Activated CD4-positive, alpha-beta T cell treated with anti-CD3 and anti-CD28 coated beads, Interleukin-2, amount 10 ng/mL, durations not matched to agents 24 days and 14 days (primary cell): ENCODE results near the gene C3orf33. TPM values are rescaled to one million over a fixed set of nuclear protein-coding genes. Genes with fewer than 3 reads are reported as not detected.

Experiments used
- DNase-seq: peaks from one replicate; pipeline ENCODE4 v3.0.0; 2022
- H3K27ac Mint-ChIP-seq: one replicate; pipeline ENCODE4 v1.8.0; 2022; ENCODE audit warnings: mild to moderate bottlenecking, mixed read lengths
- H3K27me3 Mint-ChIP-seq: one replicate; pipeline ENCODE4 v1.8.0; 2022; ENCODE audit warnings: mixed read lengths
- H3K36me3 Mint-ChIP-seq: one replicate; pipeline ENCODE4 v1.8.0; 2022; ENCODE audit warnings: low read depth, mild to moderate bottlenecking, mixed read lengths
- H3K4me1 Mint-ChIP-seq: one replicate; pipeline ENCODE4 v1.8.0; 2021; ENCODE audit warnings: mixed read lengths
- H3K4me3 Mint-ChIP-seq: one replicate; pipeline ENCODE4 v1.8.0; 2022; ENCODE audit warnings: mild to moderate bottlenecking, moderate library complexity, mixed read lengths
- H3K9me3 Mint-ChIP-seq: one replicate; pipeline ENCODE4 v1.8.0; 2021; ENCODE audit warnings: mixed read lengths
- intact Hi-C: fragments of 100-400 bp; cut with micrococcal nuclease; formaldehyde crosslinking; loops from one replicate; pipeline ENCODE4 v1.15.1; 2023
- total RNA-seq: library from RNA; stranded (reverse); gene quantifications from 2 replicates; pipeline ENCODE4 v1.2.3, GENCODE V29; 2022

Gene C3orf33
- total RNA-seq, 1 donor from 2014 or later, result 1.6 TPM

DNA sequence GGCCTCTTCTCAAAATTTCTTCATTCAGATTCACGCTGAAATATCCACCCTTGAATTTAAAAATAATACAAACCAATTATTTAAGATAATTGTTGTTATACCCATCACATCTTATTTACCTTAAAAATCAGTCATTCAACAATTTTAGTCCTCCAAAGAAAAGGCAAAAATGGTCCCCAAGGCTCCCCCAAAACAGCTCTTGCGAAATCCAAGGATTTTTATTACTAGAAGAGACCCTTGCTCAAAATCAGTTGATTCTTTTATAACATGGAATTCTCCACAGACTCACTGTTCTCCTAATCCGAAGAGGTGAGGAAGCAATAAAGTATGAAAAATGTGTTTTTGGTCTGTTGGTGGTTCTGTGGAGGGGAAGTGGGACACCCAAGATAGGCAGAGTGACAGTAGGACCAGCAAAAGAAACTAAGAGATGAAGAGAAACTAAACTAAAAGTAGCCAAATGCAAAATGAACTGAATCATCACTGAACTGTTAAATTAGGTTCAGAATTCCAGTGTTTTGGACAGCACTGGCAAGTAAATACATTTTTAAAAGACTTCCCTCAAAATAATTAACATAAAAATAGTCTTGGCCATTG lies 42.1 kb downstream of the C3orf33 start:
- no peak for DNase-seq
- Mint-ChIP-seq H3K36me3 (no peaks in the 10 kb centered on the region), H3K4me1 (no peaks in the 10 kb centered on the region), H3K27ac (no peak overlapping the region), H3K27me3 (no peaks in the 10 kb centered on the region), H3K9me3 (no peaks in the 10 kb centered on the region), H3K4me3 (no peak overlapping the region)
- intact Hi-C loops, result no loop called here

DNA sequence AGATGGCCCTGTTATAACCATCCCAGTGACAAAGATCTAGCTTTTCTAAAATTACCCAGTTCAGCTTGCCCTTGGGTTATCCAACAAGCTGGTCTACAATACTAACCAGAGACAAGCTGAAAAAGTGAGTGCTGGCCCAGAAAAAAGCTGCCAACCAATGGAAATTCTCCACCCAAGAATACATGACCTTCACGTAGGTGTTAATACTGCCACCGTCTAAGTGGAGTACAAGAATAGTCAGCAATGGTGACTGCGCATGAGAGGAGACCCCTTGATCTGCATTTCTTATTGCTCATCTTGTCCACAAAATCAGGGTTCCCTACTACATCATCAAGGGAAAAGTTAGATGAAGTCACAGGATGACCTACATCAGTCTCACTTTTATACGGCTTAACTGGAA lies 45.4 kb downstream of the C3orf33 start:
- Mint-ChIP-seq H3K27ac (no peak overlapping the region), H3K27me3 (no peaks in the 10 kb centered on the region), H3K9me3 (no peaks in the 10 kb centered on the region), H3K4me3 (no peak overlapping the region), H3K36me3 (no peaks in the 10 kb centered on the region), H3K4me1 (no peaks in the 10 kb centered on the region)
- no peak for DNase-seq
- intact Hi-C loops, result no loop called here

DNA sequence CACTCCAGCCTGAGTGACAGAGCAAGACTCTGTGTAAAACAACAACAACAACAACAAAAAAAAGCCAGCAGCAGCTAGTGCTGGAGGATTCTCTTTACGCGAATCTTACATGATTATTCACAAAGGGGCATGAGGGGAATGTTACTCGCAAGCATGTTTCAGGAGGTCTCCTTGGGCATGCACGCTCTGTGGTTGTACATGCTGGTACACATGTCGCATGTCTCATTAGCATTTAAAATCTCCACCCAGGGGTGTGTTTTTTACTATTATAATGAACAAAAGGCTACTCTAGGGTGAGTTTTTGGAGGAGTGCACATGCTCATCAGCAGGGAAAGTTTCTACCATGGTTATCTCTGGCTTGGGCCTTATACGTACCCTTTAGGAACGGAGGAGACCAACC lies 48.5 kb downstream of the C3orf33 start:
- Mint-ChIP-seq H3K9me3 (no peaks in the 10 kb centered on the region), H3K4me1 (no peaks in the 10 kb centered on the region), H3K27me3 (no peaks in the 10 kb centered on the region), H3K36me3 (no peaks in the 10 kb centered on the region), H3K4me3 (no peak overlapping the region), H3K27ac (no peak overlapping the region)
- DNase-seq, result no peak
- intact Hi-C loops, result no loop called here

DNA sequence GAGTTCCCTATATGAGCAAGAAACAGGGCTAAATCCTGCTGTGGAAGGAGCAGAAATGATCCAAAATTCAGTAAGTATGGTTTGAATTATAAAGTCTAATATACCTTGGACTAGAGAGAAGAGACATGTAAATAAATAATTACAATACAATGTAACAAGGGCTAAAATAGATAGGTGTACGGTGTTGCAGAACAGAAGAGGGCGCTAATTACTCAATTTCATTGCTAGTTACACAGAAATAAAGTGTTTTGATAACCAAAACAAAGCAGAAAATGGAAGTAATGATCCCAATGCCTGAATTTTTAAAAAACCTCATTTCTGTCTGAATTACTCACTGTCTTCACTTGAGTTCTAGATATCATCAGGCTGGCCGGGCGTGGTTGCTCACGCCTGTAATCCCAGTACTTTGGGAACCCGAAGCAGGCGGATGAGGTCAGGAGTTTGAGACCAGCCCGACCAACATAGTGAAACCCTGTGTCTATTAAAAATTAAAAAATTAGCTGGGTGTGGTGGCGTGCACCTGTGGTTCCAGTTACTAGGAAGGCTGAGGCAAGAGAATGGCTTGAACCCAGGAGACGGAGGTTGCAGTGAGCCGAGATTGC lies 52.9 kb downstream of the C3orf33 start:
- DNase-seq, result peak; percentile 58
- Mint-ChIP-seq H3K4me3 (no peak overlapping the region), H3K4me1 (no peaks in the 10 kb centered on the region), H3K36me3 (no peaks in the 10 kb centered on the region), H3K9me3 (no peaks in the 10 kb centered on the region), H3K27me3 (peaks cover 10% of the 10 kb centered on the region), H3K27ac (no peak overlapping the region)
- intact Hi-C loops, result loop anchor here (5.0 kb wide), 1 partner anchor 99 kb away; the partner anchor contains the start of gene SLC33A1

DNA sequence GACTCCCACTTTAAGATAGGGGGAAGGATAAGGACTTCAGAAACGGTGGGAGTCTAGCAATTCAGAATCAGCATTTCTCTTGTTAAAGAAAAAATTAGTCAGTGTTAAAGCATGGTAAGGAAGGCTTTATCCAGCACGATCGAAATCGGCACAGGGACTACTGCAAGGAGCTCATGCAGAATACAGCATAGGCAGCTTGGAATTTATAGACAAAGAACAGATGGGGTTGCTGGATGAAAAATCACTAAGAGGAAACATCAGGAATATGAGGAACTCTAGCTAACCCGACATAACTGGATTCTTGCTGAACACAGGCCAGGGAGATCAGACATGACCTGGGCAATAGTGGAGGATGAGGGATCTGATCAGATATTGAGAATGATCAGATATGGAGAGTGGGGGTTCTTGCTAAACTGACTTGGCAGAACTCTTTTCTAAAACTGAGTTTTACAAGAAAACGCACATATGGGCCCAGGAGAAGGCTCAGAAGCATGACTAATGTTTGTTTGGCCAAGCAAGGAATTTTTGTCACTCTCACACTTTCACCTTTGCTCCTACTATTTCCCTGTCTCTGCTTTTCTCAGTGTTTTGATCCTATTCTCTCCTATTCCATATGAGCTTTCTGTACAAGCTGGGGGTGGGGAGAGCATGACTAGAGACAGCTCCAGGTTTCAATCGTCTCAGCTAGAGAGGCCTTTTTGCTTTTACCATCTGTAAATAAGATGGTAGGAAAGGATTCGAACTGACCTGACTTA lies 57.3 kb downstream of the C3orf33 start:
- peaks cover 51% of the 10 kb centered on the region for H3K27me3 Mint-ChIP-seq
- H3K9me3 Mint-ChIP-seq, result no peaks in the 10 kb centered on the region
- H3K27ac Mint-ChIP-seq, result no peak overlapping the region
- peaks cover 16% of the 10 kb centered on the region for H3K4me1 Mint-ChIP-seq
- no peaks in the 10 kb centered on the region for H3K36me3 Mint-ChIP-seq
- no peak for DNase-seq
- no peak overlapping the region for H3K4me3 Mint-ChIP-seq
- intact Hi-C loops, result no loop called here

DNA sequence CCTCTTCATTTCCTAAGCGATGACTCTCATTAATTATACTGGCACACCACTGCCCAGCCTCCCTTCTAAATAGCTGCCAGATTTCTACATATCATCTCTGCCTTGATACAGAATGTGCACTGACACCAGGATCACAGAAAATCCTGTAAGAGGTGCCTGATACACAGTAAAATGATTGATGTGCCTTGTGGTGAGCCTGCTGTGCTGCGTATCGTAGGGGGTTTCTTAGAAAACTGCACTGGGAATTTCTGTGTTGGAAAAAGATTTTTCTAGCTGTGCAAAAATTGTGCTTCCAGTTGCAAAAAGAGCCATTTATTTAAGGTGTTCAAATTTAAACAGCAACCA lies 58.2 kb downstream of the C3orf33 start:
- DNase-seq, result no peak
- H3K9me3 Mint-ChIP-seq, result no peaks in the 10 kb centered on the region
- H3K36me3 Mint-ChIP-seq, result no peaks in the 10 kb centered on the region
- H3K27me3 Mint-ChIP-seq, result peaks cover 58% of the 10 kb centered on the region
- no peak overlapping the region for H3K4me3 Mint-ChIP-seq
- intact Hi-C loops, result no loop called here
- no peak overlapping the region for H3K27ac Mint-ChIP-seq
- peaks cover 19% of the 10 kb centered on the region for H3K4me1 Mint-ChIP-seq

DNA sequence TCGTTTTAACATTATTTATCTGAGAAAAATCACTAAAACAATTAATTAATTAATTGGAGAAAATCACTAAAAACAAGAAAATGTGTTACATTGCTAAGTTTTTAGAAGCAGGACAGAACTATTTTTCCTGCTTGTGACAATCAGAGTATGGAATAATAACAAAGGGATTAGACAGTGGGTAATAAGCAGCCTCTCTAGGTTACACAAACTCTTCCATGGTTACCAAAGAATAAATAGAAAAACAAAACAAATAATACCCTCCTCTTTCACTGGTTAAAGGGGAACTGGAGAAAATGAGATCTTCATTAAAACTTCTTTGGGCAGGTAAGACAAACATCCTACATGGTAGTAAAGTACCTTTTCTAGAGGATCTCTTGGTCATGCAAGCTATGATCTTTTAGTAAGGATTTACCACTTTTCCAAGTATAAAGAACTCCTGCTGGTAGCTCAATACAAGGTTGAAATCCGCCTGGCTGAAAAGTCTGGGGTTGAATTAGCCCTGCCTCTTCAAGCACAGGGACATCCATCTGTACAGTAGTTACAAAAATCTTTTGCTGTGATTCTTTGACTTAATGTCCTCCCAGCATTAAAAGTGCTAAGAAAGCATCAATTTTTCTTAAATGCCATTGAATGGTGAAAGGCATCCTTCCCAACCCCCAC lies 58.7 kb downstream of the C3orf33 start:
- H3K36me3 Mint-ChIP-seq, result no peaks in the 10 kb centered on the region
- intact Hi-C loops, result no loop called here
- H3K4me3 Mint-ChIP-seq, result no peak overlapping the region
- H3K4me1 Mint-ChIP-seq, result peaks cover 19% of the 10 kb centered on the region
- H3K27me3 Mint-ChIP-seq, result peaks cover 63% of the 10 kb centered on the region
- no peaks in the 10 kb centered on the region for H3K9me3 Mint-ChIP-seq
- DNase-seq, result no peak
- no peak overlapping the region for H3K27ac Mint-ChIP-seq

DNA sequence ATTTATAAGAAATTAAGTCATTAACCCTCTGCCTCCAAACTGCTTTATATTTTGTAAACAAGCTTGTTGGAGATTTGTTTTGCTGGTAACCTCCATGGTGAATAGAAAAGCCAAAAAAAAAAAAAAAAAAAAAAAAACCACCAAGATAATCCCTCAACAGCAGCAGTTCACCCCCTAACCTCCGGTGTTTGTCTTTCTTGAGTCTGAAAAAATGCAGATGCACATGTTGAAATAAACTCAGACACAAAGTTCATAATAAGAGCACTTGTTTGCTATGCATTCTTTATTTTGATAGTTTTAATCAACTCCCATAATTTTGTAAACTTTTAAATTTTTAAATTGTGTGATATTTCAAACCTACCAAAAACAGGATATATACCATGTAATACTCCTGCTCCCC lies 59.4 kb downstream of the C3orf33 start:
- H3K27me3 Mint-ChIP-seq, result peaks cover 65% of the 10 kb centered on the region
- peaks cover 19% of the 10 kb centered on the region for H3K4me1 Mint-ChIP-seq
- no peak overlapping the region for H3K27ac Mint-ChIP-seq
- no peak overlapping the region for H3K4me3 Mint-ChIP-seq
- H3K36me3 Mint-ChIP-seq, result no peaks in the 10 kb centered on the region
- H3K9me3 Mint-ChIP-seq, result no peaks in the 10 kb centered on the region
- intact Hi-C loops, result no loop called here
- DNase-seq, result no peak

DNA sequence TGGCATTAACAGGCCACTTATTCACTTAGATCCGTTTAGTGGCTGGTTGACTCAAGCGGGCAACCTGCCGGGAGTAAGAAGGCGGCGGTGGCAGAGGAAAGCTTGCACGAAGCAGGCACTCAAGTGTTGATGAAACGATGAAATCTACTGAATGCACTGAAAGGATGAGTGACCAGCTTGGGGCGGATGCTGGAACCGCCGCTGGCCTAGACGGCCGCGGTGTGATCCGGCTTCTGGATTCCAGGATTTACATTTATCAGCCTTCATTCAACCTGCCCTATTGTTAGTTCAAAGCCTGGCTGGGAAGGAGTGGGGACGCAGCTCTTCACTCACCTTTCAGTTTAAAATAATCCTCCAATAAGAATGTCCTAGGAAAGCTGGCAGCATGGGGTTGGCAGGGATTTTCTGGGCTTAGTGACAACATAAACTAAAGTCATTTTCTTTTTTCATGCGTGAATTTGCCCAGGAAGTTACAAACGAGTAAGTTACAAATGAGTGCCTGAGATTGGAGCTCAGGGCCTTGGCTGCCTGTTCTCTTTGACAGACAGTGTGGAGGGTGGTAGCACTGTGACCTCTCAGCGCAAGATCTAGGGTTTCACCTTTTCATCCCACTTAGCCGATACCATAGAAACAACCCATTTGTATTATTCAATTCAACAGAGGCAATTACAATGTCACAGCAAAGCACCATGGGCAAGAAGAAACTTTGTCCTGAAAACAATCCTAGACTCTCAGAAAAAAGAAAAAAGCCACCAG lies 60.1 kb downstream of the C3orf33 start:
- peaks cover 70% of the 10 kb centered on the region for H3K27me3 Mint-ChIP-seq
- H3K4me3 Mint-ChIP-seq, result peak overlapping the region; percentile 10
- H3K9me3 Mint-ChIP-seq, result no peaks in the 10 kb centered on the region
- no peaks in the 10 kb centered on the region for H3K36me3 Mint-ChIP-seq
- H3K27ac Mint-ChIP-seq, result no peak overlapping the region
- no peak for DNase-seq
- intact Hi-C loops, result no loop called here
- peaks cover 19% of the 10 kb centered on the region for H3K4me1 Mint-ChIP-seq

DNA sequence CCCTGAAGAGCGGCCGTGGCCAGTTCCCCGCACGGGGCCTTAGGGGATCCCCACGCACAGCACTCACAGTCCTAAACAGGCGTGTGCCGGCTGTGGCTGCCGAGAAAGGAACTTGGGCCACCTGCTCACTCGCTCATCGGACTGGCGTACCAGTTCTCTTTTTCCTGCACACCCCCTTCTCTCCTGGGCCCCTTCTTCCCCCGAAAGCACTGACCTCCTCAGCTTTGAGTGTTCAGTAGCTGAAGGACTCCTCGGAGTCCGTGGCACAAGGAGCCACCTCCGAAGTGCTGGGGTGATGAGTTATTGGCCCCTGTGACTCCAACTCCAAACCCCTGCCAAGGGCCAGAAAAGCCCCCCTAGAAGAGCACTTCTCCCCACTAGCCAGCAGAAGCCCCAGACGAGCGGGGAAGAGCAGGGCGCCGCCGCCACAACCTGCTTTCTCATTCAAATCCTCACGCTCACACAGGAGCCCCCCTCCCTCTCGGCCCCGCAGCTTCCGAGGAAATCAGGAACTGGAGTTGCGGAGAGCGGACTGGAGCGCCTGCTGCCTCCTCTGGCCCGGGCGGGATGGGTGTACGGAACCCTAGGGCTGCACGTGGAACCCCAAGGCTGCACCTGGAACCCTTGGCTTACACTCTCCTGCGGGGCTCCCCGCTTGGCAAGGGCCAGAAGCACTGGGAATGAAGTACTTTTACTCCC lies 61.3 kb downstream of the C3orf33 start, which contains the start of gene PLCH1:
PLCH1 (minus strand) TSS at position 446 of the 699 bp plus-strand sequence. CDS start 40,847 bp downstream, outside the sequence.
- intact Hi-C loops, result no loop called here
- H3K4me3 Mint-ChIP-seq, result peak within 1 kb of the TSS; percentile 85
- no peaks in the 10 kb centered on the region for H3K9me3 Mint-ChIP-seq
- DNase-seq, result peak; percentile 76
- H3K36me3 Mint-ChIP-seq, result no peaks in the 10 kb centered on the region
- peaks cover 75% of the 10 kb centered on the region for H3K27me3 Mint-ChIP-seq
- peaks cover 19% of the 10 kb centered on the region for H3K4me1 Mint-ChIP-seq
- peak within 1 kb of the TSS; percentile 12 for H3K27ac Mint-ChIP-seq

DNA sequence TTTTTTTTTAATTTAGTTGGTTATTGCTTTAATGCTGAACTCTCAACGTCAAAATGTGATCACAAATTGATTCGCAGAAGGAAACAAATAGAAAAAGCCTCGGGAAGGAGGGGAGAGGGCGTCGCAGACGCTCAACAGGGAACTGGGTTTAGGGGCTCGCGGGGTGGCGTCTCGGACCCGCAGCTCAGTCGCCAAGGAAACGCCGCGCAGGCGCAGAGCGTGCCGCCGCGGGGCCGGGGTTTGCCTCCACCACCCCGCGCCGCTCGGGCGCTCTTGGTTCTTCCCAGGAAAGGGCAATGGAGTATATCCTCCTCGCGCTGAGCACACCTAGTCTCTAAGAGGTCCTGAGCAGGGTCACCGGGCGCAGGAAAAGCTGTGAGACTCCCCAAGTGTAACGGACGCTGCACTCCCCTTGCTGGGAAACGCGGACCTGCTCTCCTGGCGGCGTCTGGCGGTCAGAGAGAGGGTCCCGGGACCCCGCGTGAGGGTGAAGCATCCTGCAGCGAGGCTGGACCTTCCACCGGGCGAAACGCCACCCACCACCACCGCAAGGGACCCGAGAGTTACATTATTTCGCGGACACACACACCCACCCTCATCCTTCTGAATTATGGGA lies 62.0 kb downstream of the C3orf33 start:
- peaks cover 73% of the 10 kb centered on the region for H3K27me3 Mint-ChIP-seq
- H3K4me3 Mint-ChIP-seq, result peak overlapping the region; percentile 85
- intact Hi-C loops, result no loop called here
- peak overlapping the region; percentile 12 for H3K27ac Mint-ChIP-seq
- H3K9me3 Mint-ChIP-seq, result no peaks in the 10 kb centered on the region
- H3K4me1 Mint-ChIP-seq, result peaks cover 19% of the 10 kb centered on the region
- no peaks in the 10 kb centered on the region for H3K36me3 Mint-ChIP-seq
- DNase-seq, result peak; percentile 77

DNA sequence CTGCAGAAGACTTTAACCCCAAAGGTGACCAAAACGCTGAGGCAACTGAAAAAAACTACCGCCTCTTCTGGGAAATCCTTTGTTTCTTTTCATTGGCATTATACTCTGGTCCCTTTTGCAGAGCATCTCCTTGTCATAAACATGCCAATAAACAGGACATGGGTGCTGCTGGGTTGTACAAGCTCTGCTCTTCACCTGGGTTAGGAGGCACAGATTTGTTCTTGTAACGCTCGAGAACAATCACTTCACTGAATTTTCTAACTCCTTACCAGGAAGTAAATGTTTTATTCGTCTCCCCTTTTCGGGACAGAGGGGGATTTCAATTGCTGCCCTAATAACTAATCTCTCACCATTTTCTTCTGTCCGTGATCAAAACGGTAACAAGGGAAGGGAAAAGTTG lies 62.5 kb downstream of the C3orf33 start:
- intact Hi-C loops, result no loop called here
- H3K4me1 Mint-ChIP-seq, result peaks cover 19% of the 10 kb centered on the region
- peak; percentile 56 for DNase-seq
- H3K27ac Mint-ChIP-seq, result no peak overlapping the region
- peak overlapping the region; percentile 85 for H3K4me3 Mint-ChIP-seq
- no peaks in the 10 kb centered on the region for H3K36me3 Mint-ChIP-seq
- peaks cover 72% of the 10 kb centered on the region for H3K27me3 Mint-ChIP-seq
- H3K9me3 Mint-ChIP-seq, result no peaks in the 10 kb centered on the region
